Measurements from ENCODE around the gene RASSF4.

GRCh38 chr10:45005284-45005683, 45.7 kb downstream of the RASSF4 start:
- TF ChIP-seq CTCF (IDR thresholded peaks at IDR 0.05; ENCODE audit: insufficient read depth, low read depth, low read length): no peak
- TF ChIP-seq EZH2 (IDR thresholded peaks at IDR 0.05; ENCODE audit: insufficient read depth, low read length): no peak

Measured in astrocyte (in vitro differentiated cells and primary cell).